SU-DHL-6 (cell line): ENCODE data around the gene EML2.

Experiments used
- H2AFZ ChIP-seq: fragments of 200-600 bp; sonication (generic); 2 replicates; pipeline ENCODE4 v1.6.1; 2014; ENCODE audit warnings: low read depth, mild to moderate bottlenecking, moderate library complexity, mixed read lengths, antibody characterized with exemption, low read length; ENCODE audit not compliant: severe bottlenecking
- H3F3A ChIP-seq: fragments of 200-600 bp; shearing (Covaris generic); 2 replicates; pipeline ENCODE4 v1.6.0; 2016; ENCODE audit warnings: antibody characterized with exemption, mild to moderate bottlenecking; ENCODE audit not compliant: insufficient read depth
- H3K27ac ChIP-seq: fragments of 200-600 bp; sonication (generic); 2 replicates; pipeline ENCODE4 v1.5.1; 2016; ENCODE audit warnings: low read depth, mild to moderate bottlenecking, low read length, moderate library complexity, mixed read lengths
- H3K27me3 ChIP-seq: fragments of 200-600 bp; sonication (generic), shearing (Covaris generic); 2 replicates; pipeline ENCODE4 v1.6.0; 2014; ENCODE audit warnings: mild to moderate bottlenecking, low read length
- H3K36me3 ChIP-seq: fragments of 200-600 bp; sonication (generic); 2 replicates; pipeline ENCODE4 v1.6.1; 2014; ENCODE audit warnings: mild to moderate bottlenecking, low read length, mixed read lengths
- H3K4me2 ChIP-seq: fragments of 300-600, 200-600 bp; shearing (Covaris generic), sonication (generic); 2 replicates; pipeline ENCODE4 v1.6.0; 2014; ENCODE audit warnings: low read length, low read depth, mild to moderate bottlenecking; ENCODE audit not compliant: poor library complexity, severe bottlenecking
- H3K4me3 ChIP-seq: fragments of 200-600 bp; sonication (generic); 2 replicates; pipeline ENCODE4 v1.5.1; 2014; ENCODE audit warnings: antibody characterized with exemption, low read length, mild to moderate bottlenecking, mixed read lengths; ENCODE audit not compliant: insufficient read depth, poor library complexity, severe bottlenecking
- H3K79me2 ChIP-seq: fragments of 200-600 bp; sonication (generic); 2 replicates; pipeline ENCODE4 v1.6.1; 2014; ENCODE audit warnings: mild to moderate bottlenecking, low read length, moderate library complexity; ENCODE audit not compliant: insufficient read depth
- H3K9ac ChIP-seq: fragments of 200-600 bp; sonication (generic); 2 replicates; pipeline ENCODE4 v1.7.0; 2014; ENCODE audit warnings: mild to moderate bottlenecking, low read length
- H3K9me2 ChIP-seq: fragments of 200-600 bp; sonication (generic); replicated peaks from 2 replicates; pipeline ENCODE4 v1.6.1; 2014; ENCODE audit warnings: low read length; ENCODE audit not compliant: insufficient read depth
- H3K9me3 ChIP-seq: fragments of 200-600 bp; sonication (generic); 2 replicates; pipeline ENCODE4 v1.6.1; 2014; ENCODE audit warnings: low read length, mixed read lengths; ENCODE audit not compliant: insufficient read depth
- H4K20me1 ChIP-seq: fragments of 200-600 bp; sonication (generic); 2 replicates; pipeline ENCODE4 v1.6.1; 2014; ENCODE audit warnings: low read depth, mild to moderate bottlenecking, antibody characterized with exemption, low read length, moderate library complexity, mixed read lengths
- CTCF ChIP-seq: fragments of 200-600 bp; sonication (generic); IDR thresholded peaks from one replicate; pipeline ENCODE4 v1.5.1; 2017; ENCODE audit warnings: antibody characterized with exemption, mild to moderate bottlenecking, low read length, moderate library complexity; ENCODE audit not compliant: insufficient read depth, poor library complexity, severe bottlenecking
- EZH2phosphoT487 ChIP-seq: fragments of 200-600 bp; sonication (generic), shearing (Covaris generic); conservative IDR thresholded peaks from 2 replicates; pipeline ENCODE4 v1.6.1; 2018; ENCODE audit warnings: mild to moderate bottlenecking, antibody characterized with exemption, low read length, moderate library complexity, mixed read lengths

EML2 gene

GRCh38 chr19:45613926-45614725, 25.1 kb downstream of the EML2 start:
- 0 out of 2 replicates have a peak, but pooled peaks cover 2% of the 10 kb centered on the region for H3K36me3 ChIP-seq
- no peak overlapping the region for H3K9ac ChIP-seq
- H3K9me2 ChIP-seq = no peaks in the 10 kb centered on the region
- H2AFZ ChIP-seq = no peak overlapping the region
- no peak overlapping the region for H3K4me2 ChIP-seq
- TF ChIP-seq EZH2phosphoT487 (no peak), CTCF (no peak)
- H3K4me3 ChIP-seq = no peak overlapping the region
- H3K9me3 ChIP-seq = no peaks in the 10 kb centered on the region
- H3K27me3 ChIP-seq = no peaks in the 10 kb centered on the region
- H4K20me1 ChIP-seq = no peaks in the 10 kb centered on the region
- H3K79me2 ChIP-seq = no peaks in the 10 kb centered on the region
- H3K27ac ChIP-seq = no peak overlapping the region
- H3F3A ChIP-seq = peaks cover 3% of the 10 kb centered on the region; the same call in 1 of the 2 replicates

DNA sequence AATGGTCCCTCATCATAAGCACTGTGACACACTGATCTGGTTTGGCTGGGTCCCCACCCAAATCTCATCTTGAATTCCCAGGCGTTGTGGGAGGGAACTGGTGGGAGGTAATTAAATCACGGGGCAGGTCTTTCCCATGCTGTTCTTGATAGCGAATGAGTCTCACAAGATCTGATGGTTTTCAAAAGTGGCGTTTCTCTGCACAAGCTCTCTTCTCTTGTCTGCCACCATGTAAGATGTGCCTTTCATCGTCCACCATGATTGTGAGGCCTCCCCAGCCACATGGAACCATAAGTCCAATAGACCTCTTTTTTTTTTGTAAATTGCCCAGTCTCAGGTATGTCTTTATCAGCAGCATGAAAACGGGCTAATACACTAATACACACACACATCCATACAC, 30.2 kb downstream of the EML2 start:
- TF ChIP-seq EZH2phosphoT487 (no peak), CTCF (no peak)
- Histone ChIP-seq H4K20me1 (no peaks in the 10 kb centered on the region), H3K27ac (no peak overlapping the region)

GRCh38 chr19:45607071-45608029, 31.8 kb downstream of the EML2 start:
- Histone ChIP-seq H4K20me1 (no peaks in the 10 kb centered on the region), H2AFZ (peak overlapping the region; percentile 71), H3K36me3 (no peaks in the 10 kb centered on the region), H3K27ac (no peak overlapping the region), H3K27me3 (no peaks in the 10 kb centered on the region), H3K4me2 (no peak overlapping the region), H3K9me3 (no peaks in the 10 kb centered on the region), H3K9me2 (no peaks in the 10 kb centered on the region), H3K4me3 (no peak overlapping the region), H3F3A (no peaks in the 10 kb centered on the region), H3K9ac (no peak overlapping the region), H3K79me2 (no peaks in the 10 kb centered on the region)
- TF ChIP-seq CTCF (peak; percentile 71), EZH2phosphoT487 (no peak)

More for the DNA sequence above, 30.2 kb downstream of the EML2 start:
- no peaks in the 10 kb centered on the region for H3F3A ChIP-seq
- H2AFZ ChIP-seq = no peak overlapping the region
- H3K4me3 ChIP-seq = no peak overlapping the region
- no peaks in the 10 kb centered on the region for H3K36me3 ChIP-seq
- H3K27me3 ChIP-seq = no peaks in the 10 kb centered on the region
- no peak overlapping the region for H3K4me2 ChIP-seq
- no peaks in the 10 kb centered on the region for H3K79me2 ChIP-seq
- no peak overlapping the region for H3K9ac ChIP-seq
- H3K9me2 ChIP-seq = no peaks in the 10 kb centered on the region
- H3K9me3 ChIP-seq = no peaks in the 10 kb centered on the region
